ENCODE measurements around the gene MR1.

MR1 gene

GRCh38 chr1:181101581-181102226 lies 67.9 kb downstream of the MR1 start:
- no peak for TF ChIP-seq CTCF (IDR thresholded peaks at IDR 0.05; ENCODE audit: extremely low read depth, insufficient read depth, missing control alignments)
- no peak for DNase-seq (ENCODE audit: low spot score)
- in situ Hi-C loops (cut with MboI; ENCODE audit: low pct_unique_long_range_greater_than_20kb, low sequenced_read_pairs, unreplicated experiment) = no loop called here

GRCh38 chr1:181102841-181103240 lies 69.1 kb downstream of the MR1 start:
- TF ChIP-seq CTCF (IDR thresholded peaks at IDR 0.05; ENCODE audit: extremely low read depth, insufficient read depth, missing control alignments) = no peak
- DNase-seq (ENCODE audit: low spot score) = no peak

GRCh38 chr1:181103399-181103798 lies 69.6 kb downstream of the MR1 start:
- no peak for TF ChIP-seq CTCF (IDR thresholded peaks at IDR 0.05; ENCODE audit: extremely low read depth, insufficient read depth, missing control alignments)
- in situ Hi-C loops (cut with MboI; ENCODE audit: low pct_unique_long_range_greater_than_20kb, low sequenced_read_pairs, unreplicated experiment) = no loop called here
- no peak for DNase-seq (ENCODE audit: low spot score)

More at GRCh38 chr1:181102841-181103240, 69.1 kb downstream of the MR1 start:
- in situ Hi-C loops (cut with MboI; ENCODE audit: low pct_unique_long_range_greater_than_20kb, low sequenced_read_pairs, unreplicated experiment) = no loop called here

GRCh38 chr1:181104042-181104789 lies 70.4 kb downstream of the MR1 start:
- peak; percentile 70 for DNase-seq (ENCODE audit: low spot score)
- no peak for TF ChIP-seq CTCF (IDR thresholded peaks at IDR 0.05; ENCODE audit: extremely low read depth, insufficient read depth, missing control alignments)
- in situ Hi-C loops (cut with MboI; ENCODE audit: low pct_unique_long_range_greater_than_20kb, low sequenced_read_pairs, unreplicated experiment) = no loop called here

- peak; percentile 18 for TF ChIP-seq CTCF (IDR thresholded peaks at IDR 0.05; ENCODE audit: extremely low read depth, insufficient read depth, missing control alignments)
- in situ Hi-C loops (cut with MboI; ENCODE audit: low pct_unique_long_range_greater_than_20kb, low sequenced_read_pairs, unreplicated experiment) = no loop called here
Observed at GRCh38 chr1:181104790-181105133, 71.0 kb downstream of the MR1 start.

GRCh38 chr1:181105134-181106021 lies 71.6 kb downstream of the MR1 start:
- peak; percentile 96 for DNase-seq (ENCODE audit: low spot score)
- in situ Hi-C loops (cut with MboI; ENCODE audit: low pct_unique_long_range_greater_than_20kb, low sequenced_read_pairs, unreplicated experiment) = no loop called here

More at GRCh38 chr1:181104790-181105133, 71.0 kb downstream of the MR1 start:
- DNase-seq (ENCODE audit: low spot score) = peak; percentile 37

More at GRCh38 chr1:181105134-181106021, 71.6 kb downstream of the MR1 start:
- no peak for TF ChIP-seq CTCF (IDR thresholded peaks at IDR 0.05; ENCODE audit: extremely low read depth, insufficient read depth, missing control alignments)

All from GM13977 (cell line).